HEK293T (cell line): ENCODE data around the gene LRG1.

Experiments used
- ARNT ChIP-seq: fragments of 450-650 bp; IDR thresholded peaks from 2 replicates; pipeline ENCODE4 v1.6.1; 2017; ENCODE audit warnings: mild to moderate bottlenecking
- FOXK2 ChIP-seq: fragments of 450-650 bp; IDR thresholded peaks from 2 replicates; pipeline ENCODE4 v1.6.1; 2016; ENCODE audit warnings: mild to moderate bottlenecking
- FOXM1 ChIP-seq: fragments of 450-650 bp; IDR thresholded peaks from 2 replicates; pipeline ENCODE4 v1.6.1; 2017; ENCODE audit warnings: mild to moderate bottlenecking, borderline replicate concordance
- LEF1 ChIP-seq: fragments of 450-650 bp; IDR thresholded peaks from 2 replicates; pipeline ENCODE4 v1.6.1; 2017; ENCODE audit warnings: mild to moderate bottlenecking, borderline replicate concordance
- TARDBP ChIP-seq: fragments of 450-650 bp; IDR thresholded peaks from 2 replicates; pipeline ENCODE4 v1.6.1; 2016

GRCh38 chr19:4575267-4576015 lies 35.6 kb upstream of the LRG1 start:
- TF ChIP-seq TARDBP (no peak), FOXK2 (no peak), ARNT (no peak), LEF1 (no peak), FOXM1 (no peak)
